GM12878 (cell line): ENCODE measurements around the gene SSBP2. TPM values are rescaled to one million over a fixed set of nuclear protein-coding genes. Genes with fewer than 3 reads are reported as not detected.

Experiments
- ATAC-seq: fragments of 200-7000 bp; cut with Tn5 transposase; 3 replicates; pipeline ENCODE4 v1.9.1; 2020; ENCODE audit warnings: mild to moderate bottlenecking, moderate library complexity
- BruUV-seq: library from RNA; stranded (reverse); fragments of 400-500 nt; replicated peaks from 2 replicates; lab custom pipeline; 2021; lab: Mats Ljungman, UMichigan
- CTCF ChIA-PET: fragments of 300-600 bp; sonication (Branson Sonifier 250); formaldehyde crosslinking; extraction: SDS; loops from one replicate; lab custom pipeline; 2021; ENCODE audit warnings: inconsistent platforms; lab: Yijun Ruan, JAX
- POLR2A ChIA-PET: fragments of 350-600 bp; formaldehyde crosslinking; extraction: SDS; loops from one replicate; lab custom pipeline; 2021; ENCODE audit warnings: inconsistent platforms; lab: Charles Lee
- RAD21 ChIA-PET: fragments of 300-600 bp; sonication (Branson Sonifier 250); formaldehyde crosslinking; loops from one replicate; lab custom pipeline; 2023; ENCODE audit warnings: antibody characterized with exemption; ENCODE audit not compliant: unreplicated experiment; lab: Charles Lee
- SMC1A ChIA-PET: fragments of 300-600 bp; sonication (Branson Sonifier 250); formaldehyde crosslinking; loops from one replicate; lab custom pipeline; 2023; ENCODE audit not compliant: unreplicated experiment, uncharacterized antibody; lab: Charles Lee
- DNase-seq: peaks from one replicate; pipeline ENCODE4 v3.0.0-alpha.2; 2011; ENCODE audit warnings: low read depth, low spot score
- FAIRE-seq: peaks from 3 replicates; lab custom pipeline; 2011; peaks lifted over from hg19 to GRCh38; lab: Jason Lieb, UNC
- H2AFZ ChIP-seq: 2 replicates; pipeline ENCODE4 v1.6.0; 2011; ENCODE audit warnings: low read depth, low read length, control low read depth; ENCODE audit not compliant: control insufficient read depth
- H3K27ac ChIP-seq: 2 replicates; pipeline ENCODE4 v1.5.1; 2011; ENCODE audit warnings: control low read depth; ENCODE audit not compliant: control insufficient read depth, insufficient read depth
- H3K27me3 ChIP-seq, 2 experiments: replicated peaks in 1 of 2; 2 replicates each; pipeline versions ENCODE4 v1.6.0 to v1.6.1; 2011; ENCODE audit warnings: low read length in 1 of 2; ENCODE audit not compliant: control insufficient read depth in 2 of 2, insufficient read depth in 2 of 2
- H3K36me3 ChIP-seq, 2 experiments: 2 replicates each; pipeline ENCODE4 v1.5.1; 2011; ENCODE audit warnings: low read length in 1 of 2; ENCODE audit not compliant: control insufficient read depth in 2 of 2, insufficient read depth in 2 of 2
- H3K4me1 ChIP-seq: 2 replicates; pipeline ENCODE4 v1.6.1; 2011; ENCODE audit warnings: mild to moderate bottlenecking, low read length, moderate library complexity, mixed read lengths; ENCODE audit not compliant: control insufficient read depth, insufficient read depth
- H3K4me2 ChIP-seq: 2 replicates; pipeline ENCODE4 v1.6.0; 2011; ENCODE audit warnings: control low read depth; ENCODE audit not compliant: control insufficient read depth, insufficient read depth
- H3K4me3 ChIP-seq: fragments of 200-600 bp; sonication (generic); 2 replicates; pipeline ENCODE4 v1.5.1; 2016
- H3K79me2 ChIP-seq: 2 replicates; pipeline ENCODE4 v1.6.0; 2011; ENCODE audit warnings: low read length; ENCODE audit not compliant: control insufficient read depth, insufficient read depth
- H3K9ac ChIP-seq: 2 replicates; pipeline ENCODE4 v1.8.0; 2011; ENCODE audit warnings: low read length, control low read depth, mixed read lengths; ENCODE audit not compliant: control insufficient read depth, insufficient read depth
- H3K9me3 ChIP-seq: replicated peaks from 3 replicates; pipeline ENCODE4 v1.5.1; 2011; ENCODE audit warnings: mild to moderate bottlenecking, low read length; ENCODE audit not compliant: control insufficient read depth, insufficient read depth
- H4K20me1 ChIP-seq: 2 replicates; pipeline ENCODE4 v1.6.0; 2011; ENCODE audit not compliant: control insufficient read depth, insufficient read depth
- ATF7 ChIP-seq: fragments of 450-650 bp; IDR thresholded peaks from 2 replicates; pipeline ENCODE4 v1.6.1; 2016; ENCODE audit warnings: low read depth, mild to moderate bottlenecking
- CREB1 ChIP-seq: IDR thresholded peaks from 2 replicates; pipeline ENCODE4 v1.6.1; 2012; ENCODE audit warnings: low read depth, mild to moderate bottlenecking, inconsistent platforms
- GATAD2B ChIP-seq: fragments of 450-650 bp; conservative IDR thresholded peaks from 2 replicates; pipeline ENCODE4 v1.6.1; 2017; ENCODE audit warnings: low read depth, mild to moderate bottlenecking, moderate library complexity
- HCFC1 ChIP-seq: fragments of 150-350 bp; IDR thresholded peaks from 2 replicates; pipeline ENCODE4 v1.6.1; 2014; ENCODE audit warnings: low read length
- HDAC2 ChIP-seq: fragments of 200-600 bp; sonication (generic); IDR thresholded peaks from 2 replicates; pipeline ENCODE4 v1.6.1; 2017
- JUND ChIP-seq: IDR thresholded peaks from 2 replicates; pipeline ENCODE4 v1.6.1; 2012; ENCODE audit warnings: low read depth, mild to moderate bottlenecking, low read length, improper control_type of control experiment, moderate library complexity
- KDM1A ChIP-seq: fragments of 200-600 bp; sonication (generic); IDR thresholded peaks from 2 replicates; pipeline ENCODE4 v1.6.1; 2016; ENCODE audit warnings: borderline replicate concordance
- NFYB ChIP-seq: IDR thresholded peaks from 2 replicates; pipeline ENCODE4 v1.6.1; 2011; ENCODE audit warnings: low read depth, mild to moderate bottlenecking, low read length, improper control_type of control experiment, moderate library complexity; ENCODE audit not compliant: insufficient read depth
- PAX5 ChIP-seq: IDR thresholded peaks from 2 replicates; pipeline ENCODE4 v1.6.1; 2011; ENCODE audit warnings: low read depth, low read length, borderline replicate concordance
- PKNOX1 ChIP-seq: fragments of 450-650 bp; IDR thresholded peaks from 2 replicates; pipeline ENCODE4 v1.6.1; 2016; ENCODE audit warnings: mild to moderate bottlenecking
- POLR2AphosphoS5 ChIP-seq: IDR thresholded peaks from 2 replicates; pipeline ENCODE4 v1.6.1; 2011; ENCODE audit warnings: mild to moderate bottlenecking, low read length, inconsistent platforms
- RAD51 ChIP-seq: fragments of 450-650 bp; IDR thresholded peaks from 2 replicates; pipeline ENCODE4 v1.6.1; 2016; ENCODE audit warnings: moderate library complexity, mild to moderate bottlenecking, inconsistent platforms
- TCF3 ChIP-seq: IDR thresholded peaks from 2 replicates; pipeline ENCODE4 v1.6.1; 2012; ENCODE audit warnings: low read depth, mild to moderate bottlenecking, low read length, borderline replicate concordance; ENCODE audit not compliant: insufficient read depth
- TCF7 ChIP-seq: IDR thresholded peaks from 2 replicates; pipeline ENCODE4 v1.6.1; 2014; ENCODE audit warnings: antibody characterized with exemption, borderline replicate concordance
- USF1 ChIP-seq: IDR thresholded peaks from 2 replicates; pipeline ENCODE4 v1.6.1; 2011; ENCODE audit warnings: borderline replicate concordance, low read depth, mild to moderate bottlenecking, moderate library complexity, mixed read lengths, low read length; ENCODE audit not compliant: insufficient read depth; ENCODE audit errors: extremely low read length
- ZBTB4 ChIP-seq: fragments of 450-650 bp; formaldehyde crosslinking; IDR thresholded peaks from 2 replicates; pipeline ENCODE4 v1.4.0; 2022; ENCODE audit warnings: mild to moderate bottlenecking, moderate library complexity
- ZNF687 ChIP-seq: fragments of 450-650 bp; IDR thresholded peaks from 2 replicates; pipeline ENCODE4 v1.6.1; 2017; ENCODE audit warnings: mild to moderate bottlenecking, moderate library complexity
- WGBS: methylation state at CpG from one replicate; pipeline ENCODE4 v1.1.6; 2016; ENCODE audit warnings: low lambda C conversion rate; ENCODE audit not compliant: insufficient replicate concordance, insufficient coverage; ENCODE audit errors: missing lambda C conversion rate; 5-methylcytosine and 5-hydroxymethylcytosine counted together
- in situ Hi-C: fragments of 300-500 bp; cut with MboI; formaldehyde crosslinking; loops from 9 replicates; pipeline ENCODE4 v1.14.3; 2018; ENCODE audit warnings: mixed read lengths
- intact Hi-C: fragments of 100-400 bp; cut with micrococcal nuclease; formaldehyde crosslinking; loops from one replicate; pipeline ENCODE4 v1.14.2; 2022; ENCODE audit not compliant: unreplicated experiment
- polyA plus RNA-seq, 11 experiments: library from polyadenylated mRNA; depleted of rRNA in 4 of 11; unstranded in 6 of 11; stranded (reverse) in 5 of 11; fragments of >200 nt; fragmentation: Nextera tagmentation in 4 of 11; fragmentation: Illumina TruSeq in 1 of 11; extraction: Ambion mirVana in 4 of 11; extraction: Trizol in 1 of 11; gene quantifications; 1 replicate in 1 of 11; 2 replicates in 10 of 11; pipeline versions ENCODE4 v1.2.1 to v1.2.3, GENCODE V29; 2011 to 2016; ENCODE audit warnings: inconsistent platforms in 2 of 11, missing spikeins in 2 of 11, low read depth in 1 of 11
- total RNA-seq, 4 experiments: library from RNA; depleted of rRNA in 3 of 4; stranded (reverse); fragments of >200 nt in 3 of 4; fragmentation: Illumina TruSeq in 1 of 4; extraction: Trizol in 1 of 4; gene quantifications; 2 replicates each; pipeline versions ENCODE4 v1.2.1 to v1.2.3, GENCODE V29; 2013 to 2021

The SSBP2 gene
- total and polyA plus RNA-seq, 10 of the 15 experiments (the other 5 are each of a cell fraction or from before 2014, with no cell fraction given) = 52.2 to 132 (median 110) TPM

- Histone ChIP-seq H3K27ac (no peak overlapping the region), H3K4me3 (no peak overlapping the region), H2AFZ (no peak overlapping the region), H3K4me1 (no peaks in the 10 kb centered on the region), H3K9ac (no peak overlapping the region), H4K20me1 (no peaks in the 10 kb centered on the region), H3K36me3 (no peaks in the 10 kb centered on the region), H3K9me3 (no peaks in the 10 kb centered on the region; the same call in 2 of the 3 replicates), H3K27me3 (no peaks in the 10 kb centered on the region), H3K79me2 (no peaks in the 10 kb centered on the region), H3K4me2 (no peak overlapping the region)
- DNase-seq (no peak), ATAC-seq (no peak), FAIRE-seq (no peak)
- RAD21 ChIA-PET = no interaction called here
- WGBS = 100% methylated on average over 1 of the region's 1 CpG
- POLR2A ChIA-PET = no interaction called here
- no TSS peak for BruUV-seq
- in situ Hi-C loops = no loop called here
- SMC1A ChIA-PET = interaction anchor here (1.0 to 1.4 kb wide), 2 partner anchors 13 to 51 kb away, joined by 3 read pairs; no protein-coding TSS in a partner anchor
- intact Hi-C loops = no loop called here
- CTCF ChIA-PET = no interaction called here
- TF ChIP-seq PAX5 (no peak), JUND (no peak), ZBTB4 (no peak), CREB1 (no peak), HDAC2 (no peak), PKNOX1 (no peak), USF1 (no peak), ZNF687 (no peak), KDM1A (no peak), RAD51 (no peak), HCFC1 (no peak), TCF7 (no peak), POLR2AphosphoS5 (no peak), NFYB (no peak), TCF3 (no peak), ATF7 (no peak), GATAD2B (no peak)
These were observed 192.7 kb downstream of the SSBP2 start for GRCh38 chr5:81558188-81558587.
